ENCODE data around the gene SIPA1L3. TPM values are rescaled to one million over a fixed set of nuclear protein-coding genes. Genes with fewer than 3 reads are reported as not detected.

SIPA1L3 gene
- total RNA-seq, 6 experiments from 2014 or later: 9.1 to 20.4 (median 14.9) TPM

DNA sequence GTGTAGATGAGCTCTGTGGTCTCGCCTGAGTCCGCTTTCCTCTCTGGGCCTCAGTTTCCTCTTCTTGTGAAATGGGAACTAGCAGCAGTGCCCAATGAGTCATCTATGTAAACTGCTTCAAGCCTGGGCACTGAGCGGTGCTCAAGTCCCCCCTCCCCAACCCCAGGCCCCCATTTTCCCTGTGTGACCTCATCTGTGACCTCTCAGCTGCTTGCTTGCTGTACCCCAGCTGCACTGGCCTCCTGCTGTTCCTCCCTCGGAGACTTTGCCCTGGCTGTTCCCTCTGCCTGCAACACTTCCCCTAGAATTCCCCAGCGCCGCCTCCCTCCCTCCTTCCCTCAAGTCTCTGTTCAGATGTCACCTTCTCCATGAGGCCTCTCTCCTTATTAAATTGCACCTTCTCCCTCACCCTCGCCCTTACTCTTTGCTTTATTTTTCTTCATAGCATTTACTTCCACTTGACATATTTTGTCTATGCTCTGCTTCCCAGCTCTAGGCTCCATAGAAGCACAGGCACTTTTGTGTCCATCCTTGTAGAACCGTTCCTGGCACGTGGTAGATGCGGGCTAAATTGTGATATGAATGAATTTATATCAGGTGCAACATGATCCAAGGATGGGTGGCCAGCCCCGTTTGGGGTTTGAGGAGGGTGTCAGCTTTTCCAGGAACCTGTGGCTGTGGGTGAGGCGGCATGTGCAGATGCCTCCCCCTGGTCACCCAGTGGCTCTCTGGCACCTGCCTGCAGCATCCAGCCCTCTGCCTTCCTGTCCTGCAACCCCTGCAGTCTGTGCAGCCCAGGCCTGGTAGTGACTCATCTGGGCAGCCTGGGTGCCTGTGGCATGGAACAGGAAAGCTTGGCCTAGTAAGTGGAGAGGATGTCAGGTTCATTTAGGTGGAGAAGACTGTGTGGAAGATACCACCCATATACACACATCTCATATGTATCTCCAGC, 26.3 kb downstream of the SIPA1L3 start:
- intact Hi-C loops (cut with DNase I): no loop called here
- Histone ChIP-seq H3K4me3 (peak overlapping the region; percentile 40 to 47 (median 45)), H3K4me1 (peaks cover 0 to 56% (median 21%) of the 10 kb centered on the region in 4 donors), H3K36me3 (peaks cover 0 to 3% (median 0%) of the 10 kb centered on the region in 4 donors), H3K9me3 (peaks cover 0 to 4% (median 0%) of the 10 kb centered on the region in 4 donors), H3K27me3 (no peaks in the 10 kb centered on the region), H3K27ac (peak overlapping the region in 1 of 3 donors; percentile 44)
- WGBS (ENCODE audit: insufficient coverage, low coverage, low lambda C conversion rate, missing lambda C conversion rate): 35% methylated on average over 7 of the region's 12 CpGs
- ATAC-seq (peak in 3 of 4 donors; percentile 14 to 37 (median 21)), DNase-seq (peak; percentile 51 to 64 (median 63))
- no peak for TF ChIP-seq CTCF (IDR thresholded peaks at IDR 0.05)
- no peak for TF ChIP-seq POLR2A (IDR thresholded peaks at IDR 0.05)

DNA sequence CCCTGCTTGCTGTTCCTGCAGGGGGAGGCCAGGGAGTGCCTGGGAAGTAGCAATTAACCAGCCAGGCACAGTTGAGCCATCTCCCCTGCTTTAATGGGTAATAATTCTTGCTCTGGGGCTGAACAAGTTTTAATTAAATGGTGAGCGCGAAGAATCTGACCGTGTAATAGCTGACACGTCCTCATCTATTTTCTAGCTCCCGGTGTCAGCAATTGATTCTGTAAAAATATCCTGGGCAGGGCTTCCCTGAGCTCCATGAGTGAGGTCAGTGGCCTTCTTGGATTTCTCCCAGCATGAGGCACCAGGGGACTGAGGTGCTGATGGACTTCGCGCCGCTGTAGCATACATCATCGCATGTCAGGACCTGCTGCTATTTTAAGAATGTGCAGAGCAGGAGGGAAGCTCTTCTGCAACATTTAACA, 26.9 kb downstream of the SIPA1L3 start:
- peak overlapping the region in 1 of 3 donors; percentile 52 for H3K27ac ChIP-seq
- intact Hi-C loops (cut with DNase I): no loop called here
- peak overlapping the region in 1 of 3 donors; percentile 6 for H3K4me3 ChIP-seq
- H3K36me3 ChIP-seq: peaks cover 0 to 3% (median 0%) of the 10 kb centered on the region in 4 donors
- 30% methylated on average over 9 of the region's 9 CpGs for WGBS (ENCODE audit: insufficient coverage, low coverage, low lambda C conversion rate, missing lambda C conversion rate)
- TF ChIP-seq POLR2A (IDR thresholded peaks at IDR 0.05) (no peak), CTCF (IDR thresholded peaks at IDR 0.05) (no peak)
- H3K27me3 ChIP-seq: no peaks in the 10 kb centered on the region
- peaks cover 0 to 4% (median 0%) of the 10 kb centered on the region in 4 donors for H3K9me3 ChIP-seq
- peak; percentile 72 to 85 (median 80) for ATAC-seq
- peaks cover 0 to 49% (median 21%) of the 10 kb centered on the region in 4 donors for H3K4me1 ChIP-seq
- DNase-seq: peak; percentile 80 to 91 (median 83)

DNA sequence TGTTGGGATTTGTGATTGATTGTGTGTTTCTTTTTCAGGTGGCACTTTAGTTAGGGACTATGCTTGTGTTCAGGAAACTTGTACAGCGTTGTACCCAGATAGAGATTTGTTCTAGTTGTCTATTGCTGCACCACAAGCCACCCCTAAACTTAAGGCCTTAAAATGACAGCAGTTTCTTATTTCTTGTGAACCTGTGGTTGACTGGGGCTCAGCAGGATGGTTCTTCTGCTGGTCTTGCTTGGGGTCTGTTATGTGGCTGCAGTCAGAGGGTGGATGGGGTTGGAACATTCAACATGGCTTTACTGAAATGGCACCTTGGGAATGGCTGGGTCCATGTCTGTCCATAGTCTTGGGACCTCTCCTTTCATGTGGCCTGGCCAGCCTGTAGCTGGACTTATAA, 28.3 kb downstream of the SIPA1L3 start:
- TF ChIP-seq CTCF (IDR thresholded peaks at IDR 0.05): no peak
- TF ChIP-seq POLR2A (IDR thresholded peaks at IDR 0.05): no peak
- peaks cover 0 to 3% (median 0%) of the 10 kb centered on the region in 4 donors for H3K36me3 ChIP-seq
- H3K27me3 ChIP-seq: no peaks in the 10 kb centered on the region
- ATAC-seq (no peak), DNase-seq (peak in 1 of 3 donors; percentile 1)
- intact Hi-C loops (cut with DNase I): no loop called here
- H3K4me3 ChIP-seq: no peak overlapping the region
- H3K27ac ChIP-seq: no peak overlapping the region
- peaks cover 0 to 4% (median 0%) of the 10 kb centered on the region in 4 donors for H3K9me3 ChIP-seq
- WGBS (ENCODE audit: insufficient coverage, low coverage, low lambda C conversion rate, missing lambda C conversion rate): 100% methylated on average over 1 of the region's 1 CpG
- H3K4me1 ChIP-seq: peaks cover 0 to 45% (median 21%) of the 10 kb centered on the region in 4 donors

DNA sequence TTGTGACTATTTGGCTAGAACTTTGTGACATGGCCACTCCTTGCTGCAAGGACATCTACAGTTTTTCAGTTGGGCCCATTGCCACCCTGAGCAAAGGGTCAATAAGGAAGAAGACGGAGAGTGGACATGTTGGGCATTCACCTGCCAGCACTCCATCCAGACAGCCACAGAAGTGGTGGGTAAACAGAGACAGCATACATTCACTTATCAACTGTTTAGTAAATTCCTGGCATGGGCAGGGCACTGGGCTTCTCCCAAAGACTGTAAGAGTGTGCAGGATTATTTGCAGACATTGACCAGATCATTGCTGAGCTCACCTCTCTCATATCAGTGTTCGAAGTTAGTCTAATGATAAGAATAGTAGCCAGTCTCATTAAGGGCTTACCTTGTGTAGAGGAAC, 29.2 kb downstream of the SIPA1L3 start:
- intact Hi-C loops (cut with DNase I): no loop called here
- Histone ChIP-seq H3K27ac (peak overlapping the region in 1 of 3 donors; percentile 19), H3K36me3 (peaks cover 0 to 3% (median 0%) of the 10 kb centered on the region in 4 donors), H3K9me3 (peaks cover 0 to 4% (median 0%) of the 10 kb centered on the region in 4 donors), H3K4me1 (peaks cover 0 to 44% (median 20%) of the 10 kb centered on the region in 4 donors), H3K27me3 (no peaks in the 10 kb centered on the region), H3K4me3 (no peak overlapping the region)
- ATAC-seq (peak; percentile 42 to 65 (median 58)), DNase-seq (peak; percentile 51 to 63 (median 58))
- TF ChIP-seq CTCF (IDR thresholded peaks at IDR 0.05): no peak
- TF ChIP-seq POLR2A (IDR thresholded peaks at IDR 0.05): no peak
- 20% methylated on average over 2 of the region's 2 CpGs for WGBS (ENCODE audit: insufficient coverage, low coverage, low lambda C conversion rate, missing lambda C conversion rate)
